Measurements from ENCODE around the gene MGAT5B. TPM values are rescaled to one million over a fixed set of nuclear protein-coding genes. Genes with fewer than 3 reads are reported as not detected.

Gene MGAT5B
- total RNA-seq, 4 donors from 2014 or later = 0.59 to 3.3 (median 1.5) TPM; not detected in 1

DNA sequence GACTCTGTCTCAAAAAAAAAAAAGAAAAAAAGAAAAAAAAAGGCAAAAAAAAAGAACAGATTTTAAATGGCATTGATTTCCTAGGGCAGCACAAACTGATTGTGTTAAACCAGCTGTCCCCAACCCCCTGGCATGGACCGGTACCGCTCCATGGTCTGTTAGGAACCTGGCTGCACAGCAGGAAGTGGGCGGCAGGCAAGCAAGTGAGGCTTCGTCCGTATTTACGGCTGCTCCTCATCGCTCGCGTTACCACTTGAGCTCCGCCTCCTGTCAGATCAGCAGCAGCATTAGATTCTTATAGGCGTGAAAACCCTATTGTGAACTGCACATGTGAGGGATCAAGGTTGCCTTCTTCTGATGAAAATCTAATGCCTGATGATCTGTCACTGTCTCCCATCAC lies 26.6 kb downstream of the MGAT5B start:
- Histone ChIP-seq H3K4me3 (no peak overlapping the region), H3K36me3 (no peaks in the 10 kb centered on the region), H3K27ac (no peak overlapping the region), H3K9me3 (no peaks in the 10 kb centered on the region), H3K27me3 (no peaks in the 10 kb centered on the region), H3K4me1 (no peaks in the 10 kb centered on the region)
- intact Hi-C loops (cut with DNase I; ENCODE audit: low total_unique reads) = no loop called here
- TF ChIP-seq, protein P1, sequence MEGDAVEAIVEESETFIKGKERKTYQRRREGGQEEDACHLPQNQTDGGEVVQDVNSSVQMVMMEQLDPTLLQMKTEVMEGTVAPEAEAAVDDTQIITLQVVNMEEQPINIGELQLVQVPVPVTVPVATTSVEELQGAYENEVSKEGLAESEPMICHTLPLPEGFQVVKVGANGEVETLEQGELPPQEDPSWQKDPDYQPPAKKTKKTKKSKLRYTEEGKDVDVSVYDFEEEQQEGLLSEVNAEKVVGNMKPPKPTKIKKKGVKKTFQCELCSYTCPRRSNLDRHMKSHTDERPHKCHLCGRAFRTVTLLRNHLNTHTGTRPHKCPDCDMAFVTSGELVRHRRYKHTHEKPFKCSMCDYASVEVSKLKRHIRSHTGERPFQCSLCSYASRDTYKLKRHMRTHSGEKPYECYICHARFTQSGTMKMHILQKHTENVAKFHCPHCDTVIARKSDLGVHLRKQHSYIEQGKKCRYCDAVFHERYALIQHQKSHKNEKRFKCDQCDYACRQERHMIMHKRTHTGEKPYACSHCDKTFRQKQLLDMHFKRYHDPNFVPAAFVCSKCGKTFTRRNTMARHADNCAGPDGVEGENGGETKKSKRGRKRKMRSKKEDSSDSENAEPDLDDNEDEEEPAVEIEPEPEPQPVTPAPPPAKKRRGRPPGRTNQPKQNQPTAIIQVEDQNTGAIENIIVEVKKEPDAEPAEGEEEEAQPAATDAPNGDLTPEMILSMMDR (IDR thresholded peaks at IDR 0.05) = no peak
- TF ChIP-seq POLR2A (IDR thresholded peaks at IDR 0.05) = no peak
- no peak for DNase-seq

DNA sequence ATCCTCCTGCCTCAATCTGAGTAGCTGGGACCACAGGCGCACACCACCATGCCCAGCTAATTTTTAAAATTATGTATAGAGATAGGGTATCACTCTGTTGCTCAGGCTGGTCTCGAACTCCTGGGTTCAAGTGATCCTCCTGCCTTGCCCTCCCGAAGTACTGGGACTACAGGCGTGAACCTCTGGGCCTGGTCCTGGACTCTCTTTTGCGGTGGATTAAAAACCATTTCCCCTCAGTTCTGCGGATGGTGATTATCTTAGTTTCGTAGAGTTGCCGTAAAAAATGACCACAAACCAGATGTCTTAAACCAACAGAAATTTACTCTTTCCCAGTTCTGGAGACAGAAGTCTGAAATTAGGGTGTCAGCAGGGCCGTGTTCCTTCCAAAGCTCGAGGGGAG lies 28.8 kb downstream of the MGAT5B start:
- intact Hi-C loops (cut with DNase I; ENCODE audit: low total_unique reads) = no loop called here
- no peak overlapping the region for H3K27ac ChIP-seq
- no peaks in the 10 kb centered on the region for H3K9me3 ChIP-seq
- no peak for TF ChIP-seq POLR2A (IDR thresholded peaks at IDR 0.05)
- TF ChIP-seq, protein P1 (IDR thresholded peaks at IDR 0.05) = no peak
- no peak overlapping the region for H3K4me3 ChIP-seq
- DNase-seq = no peak
- no peaks in the 10 kb centered on the region for H3K27me3 ChIP-seq
- no peaks in the 10 kb centered on the region for H3K36me3 ChIP-seq
- H3K4me1 ChIP-seq = no peaks in the 10 kb centered on the region

DNA sequence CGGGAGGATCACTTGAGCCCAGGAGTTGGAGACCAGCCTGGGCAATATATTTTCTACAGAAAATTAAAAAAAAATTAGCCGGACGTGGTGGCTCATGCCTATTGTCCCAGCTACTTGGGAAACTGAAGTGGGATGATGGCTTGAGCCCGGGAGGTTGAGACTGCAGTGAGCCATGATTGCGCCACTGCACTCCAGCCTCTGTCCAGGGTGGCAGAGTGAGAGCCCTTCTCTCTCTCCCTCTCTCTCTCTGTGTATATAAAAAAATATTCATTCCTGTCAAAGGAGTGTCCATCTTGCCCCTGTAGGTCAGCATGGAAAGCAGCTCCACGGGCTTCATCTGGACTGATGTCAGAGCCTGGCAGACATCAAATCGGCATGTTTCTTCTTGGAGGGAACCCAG lies 31.2 kb downstream of the MGAT5B start:
- Histone ChIP-seq H3K36me3 (no peaks in the 10 kb centered on the region), H3K27me3 (no peaks in the 10 kb centered on the region), H3K4me3 (no peak overlapping the region), H3K9me3 (no peaks in the 10 kb centered on the region), H3K27ac (no peak overlapping the region), H3K4me1 (no peaks in the 10 kb centered on the region)
- TF ChIP-seq, protein P1 (IDR thresholded peaks at IDR 0.05) = no peak
- no peak for TF ChIP-seq POLR2A (IDR thresholded peaks at IDR 0.05)
- no peak for DNase-seq
- intact Hi-C loops (cut with DNase I; ENCODE audit: low total_unique reads) = no loop called here

DNA sequence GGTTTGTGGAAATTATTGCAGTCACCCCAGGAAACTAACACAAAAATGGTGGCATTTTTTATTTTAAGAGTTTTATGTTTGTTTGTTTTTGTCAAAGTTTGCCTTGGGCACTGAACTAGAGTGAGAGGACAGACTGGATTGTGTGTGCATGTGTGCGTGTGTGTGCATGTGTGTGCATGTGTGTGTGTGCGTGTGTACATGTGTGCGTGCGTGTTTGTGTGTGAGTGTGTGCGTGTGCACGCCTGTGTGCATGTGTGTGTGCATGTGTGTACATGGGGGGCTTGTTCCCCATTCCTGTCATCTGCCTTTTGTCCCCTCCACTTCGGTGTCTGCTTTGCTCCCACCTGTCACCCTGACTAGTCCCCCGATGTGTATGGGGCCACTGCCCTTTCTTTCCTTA lies 32.5 kb downstream of the MGAT5B start:
- no peak overlapping the region for H3K4me3 ChIP-seq
- DNase-seq = no peak
- H3K9me3 ChIP-seq = no peaks in the 10 kb centered on the region
- H3K27ac ChIP-seq = no peak overlapping the region
- no peaks in the 10 kb centered on the region for H3K4me1 ChIP-seq
- H3K27me3 ChIP-seq = no peaks in the 10 kb centered on the region
- TF ChIP-seq, protein P1 (IDR thresholded peaks at IDR 0.05) = no peak
- no peak for TF ChIP-seq POLR2A (IDR thresholded peaks at IDR 0.05)
- H3K36me3 ChIP-seq = no peaks in the 10 kb centered on the region
- intact Hi-C loops (cut with DNase I; ENCODE audit: low total_unique reads) = no loop called here

DNA sequence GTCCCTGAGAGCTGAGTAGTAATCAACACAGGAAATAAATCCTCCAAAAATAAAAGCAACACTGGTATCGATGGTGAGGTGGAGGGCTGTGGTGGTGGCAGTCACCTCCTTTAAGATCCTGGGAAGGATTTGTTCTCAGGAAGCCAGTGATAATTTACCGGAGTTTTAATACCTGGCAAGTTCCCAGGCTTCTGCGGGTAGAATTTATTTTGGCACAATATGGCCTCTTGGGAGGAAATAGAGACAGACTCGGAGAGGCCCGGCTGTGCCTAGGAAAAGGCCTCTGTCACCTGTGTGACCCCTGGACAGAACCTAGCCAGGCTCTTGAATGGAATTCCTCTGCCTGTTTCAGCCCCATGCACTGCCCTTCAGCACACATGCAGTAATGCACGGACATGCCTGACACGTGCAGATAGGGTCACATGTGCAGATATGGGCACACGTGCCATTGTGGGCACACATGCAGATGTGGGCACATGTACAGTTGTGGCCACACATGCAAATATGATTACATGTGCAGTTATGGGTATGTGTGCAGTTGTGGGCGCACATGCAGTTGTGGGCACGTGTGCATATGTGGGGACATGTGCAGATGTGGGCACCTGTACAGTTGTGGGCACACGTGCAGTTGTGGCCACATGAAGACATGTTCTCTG lies 33.5 kb downstream of the MGAT5B start:
- Histone ChIP-seq H3K27ac (no peak overlapping the region), H3K4me3 (no peak overlapping the region), H3K4me1 (no peaks in the 10 kb centered on the region), H3K9me3 (no peaks in the 10 kb centered on the region), H3K36me3 (no peaks in the 10 kb centered on the region), H3K27me3 (no peaks in the 10 kb centered on the region)
- DNase-seq = peak in 1 of 2 donors; percentile 23
- intact Hi-C loops (cut with DNase I; ENCODE audit: low total_unique reads) = no loop called here
- no peak for TF ChIP-seq POLR2A (IDR thresholded peaks at IDR 0.05)
- TF ChIP-seq, protein P1 (IDR thresholded peaks at IDR 0.05) = no peak
